ENCODE measurements around the gene SEC14L2.

The SEC14L2 gene

DNA sequence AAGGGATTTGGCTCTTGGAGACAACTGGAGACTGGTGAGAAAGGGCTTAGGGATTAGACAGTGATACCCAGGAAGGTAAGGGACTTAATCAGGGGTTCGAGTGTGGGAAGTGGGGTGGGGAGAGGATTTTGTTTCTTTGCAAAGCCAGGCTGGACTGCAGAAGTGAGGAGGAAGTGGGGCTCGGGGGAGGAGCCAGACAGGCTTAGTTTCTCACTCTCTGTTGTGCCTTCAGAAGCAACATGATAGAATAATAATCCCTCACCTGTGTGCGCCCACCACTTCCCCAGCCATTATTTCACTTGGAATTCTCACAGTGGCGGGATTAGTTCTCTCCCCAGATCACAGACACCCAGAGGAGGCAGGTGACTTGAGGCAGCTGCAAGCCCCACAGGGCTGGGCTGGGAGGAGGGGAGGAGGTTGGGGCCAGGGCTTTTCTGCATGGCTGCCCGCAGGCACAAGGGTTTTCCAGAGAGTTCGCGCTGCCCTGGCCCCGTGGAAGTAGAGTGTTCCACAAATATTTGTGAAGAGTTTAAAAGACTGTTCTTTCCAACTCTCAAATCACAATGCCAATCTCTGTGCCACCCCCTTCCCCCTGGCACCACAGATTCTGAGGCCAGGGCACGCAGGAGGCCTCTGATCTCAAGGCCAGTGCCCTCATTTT lies 4.0 kb upstream of the SEC14L2 start:
- peak overlapping the region; percentile 88 for H2AK5ac ChIP-seq (ENCODE audit: low read depth, low read length)
- H2BK15ac ChIP-seq (ENCODE audit: low read length): peak overlapping the region; percentile 63
- DNase-seq (ENCODE audit: low spot score): no peak
- no peak overlapping the region for H3K4me3 ChIP-seq (ENCODE audit: low read length in 2 of 2)
- no peak overlapping the region for H3K14ac ChIP-seq (ENCODE audit: low read length)
- H3K18ac ChIP-seq (ENCODE audit: low read length): peak overlapping the region; percentile 3
- H3K4ac ChIP-seq (ENCODE audit: low read length): no peak overlapping the region
- H3K4me1 ChIP-seq (ENCODE audit: control insufficient read depth in 2 of 2, insufficient read depth in 1 of 2, low read depth in 1 of 2, low read length in 2 of 2): peaks cover 22 to 24% of the 10 kb centered on the region in 2 donors
- H4K8ac ChIP-seq (ENCODE audit: low read depth, low read length): no peak overlapping the region
- peak overlapping the region; percentile 40 for H4K91ac ChIP-seq (ENCODE audit: low read depth, low read length, poor library complexity)
- no peaks in the 10 kb centered on the region for H3K36me3 ChIP-seq (replicated peaks in 1 of 2; ENCODE audit: control insufficient read depth in 2 of 2, insufficient read depth in 2 of 2, low read length in 2 of 2)
- H3K23ac ChIP-seq (ENCODE audit: low read depth, low read length, poor library complexity): no peak overlapping the region
- WGBS, 2 donors (ENCODE audit: extremely low coverage in 2 of 2, insufficient read length in 2 of 2, insufficient replicate concordance in 1 of 2): no CpG with 5 or more reads among the region's 9 CpGs
- peak overlapping the region; percentile 56 for H2BK5ac ChIP-seq (ENCODE audit: low read length)
- H2AFZ ChIP-seq (ENCODE audit: low read length): peak overlapping the region; percentile 86
- peak overlapping the region; percentile 4 for H2BK12ac ChIP-seq (ENCODE audit: low read length)
- peak overlapping the region; percentile 81 for H3K27ac ChIP-seq (replicated peaks; ENCODE audit: low read length)
- H3K27me3 ChIP-seq (ENCODE audit: control insufficient read depth in 3 of 3, insufficient read depth in 3 of 3, low read depth in 1 of 3, low read length in 3 of 3): peaks cover 0 to 15% (median 10%) of the 10 kb centered on the region in 3 experiments
- H3K9ac ChIP-seq (ENCODE audit: low read depth, low read length, poor library complexity): no peak overlapping the region
- H3K79me1 ChIP-seq (ENCODE audit: low read depth, low read length): no peaks in the 10 kb centered on the region
- peaks cover 5% of the 10 kb centered on the region in 2 donors for H3K9me3 ChIP-seq (replicated peaks in 1 of 2; ENCODE audit: control insufficient read depth in 2 of 2, insufficient read depth in 1 of 2, low read depth in 1 of 2, low read length in 2 of 2)
- no peak overlapping the region for H2BK120ac ChIP-seq (ENCODE audit: low read depth, low read length)
- H3K4me2 ChIP-seq (ENCODE audit: insufficient read depth, low read length, poor library complexity, severe bottlenecking): peak overlapping the region; percentile 41

DNA sequence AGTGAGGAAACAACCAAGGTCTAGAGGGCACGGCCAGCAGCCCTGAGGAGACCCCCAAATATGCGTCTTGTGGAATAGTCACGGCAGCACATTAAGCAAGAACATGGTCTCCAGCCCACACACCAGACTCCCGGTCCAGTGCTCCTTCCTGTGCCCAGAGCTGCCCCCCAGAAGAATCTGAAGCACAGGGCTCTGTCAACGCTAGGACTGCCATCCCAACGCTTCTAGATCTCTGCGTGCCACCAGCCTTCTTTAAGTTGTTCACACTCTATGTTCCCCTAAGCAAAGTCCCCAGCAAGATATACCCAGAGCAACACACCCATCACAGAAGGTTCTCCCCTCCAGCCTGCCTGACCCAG lies 3.5 kb upstream of the SEC14L2 start:
- Histone ChIP-seq H3K23ac (ENCODE audit: low read depth, low read length, poor library complexity) (no peak overlapping the region), H3K4ac (ENCODE audit: low read length) (peak overlapping the region; percentile 37), H2BK120ac (ENCODE audit: low read depth, low read length) (no peak overlapping the region), H2AK5ac (ENCODE audit: low read depth, low read length) (peak overlapping the region; percentile 88), H3K36me3 (replicated peaks in 1 of 2; ENCODE audit: control insufficient read depth in 2 of 2, insufficient read depth in 2 of 2, low read length in 2 of 2) (no peaks in the 10 kb centered on the region), H3K27ac (replicated peaks; ENCODE audit: low read length) (peak overlapping the region; percentile 81), H3K4me1 (ENCODE audit: control insufficient read depth in 2 of 2, insufficient read depth in 1 of 2, low read depth in 1 of 2, low read length in 2 of 2) (peaks cover 22 to 28% of the 10 kb centered on the region in 2 donors), H3K9ac (ENCODE audit: low read depth, low read length, poor library complexity) (no peak overlapping the region), H3K18ac (ENCODE audit: low read length) (peak overlapping the region; percentile 3), H2BK15ac (ENCODE audit: low read length) (peak overlapping the region; percentile 63), H4K91ac (ENCODE audit: low read depth, low read length, poor library complexity) (peak overlapping the region; percentile 40), H3K9me3 (replicated peaks in 1 of 2; ENCODE audit: control insufficient read depth in 2 of 2, insufficient read depth in 1 of 2, low read depth in 1 of 2, low read length in 2 of 2) (peaks cover 5% of the 10 kb centered on the region in 2 donors), H3K79me1 (ENCODE audit: low read depth, low read length) (no peaks in the 10 kb centered on the region), H2AFZ (ENCODE audit: low read length) (peak overlapping the region; percentile 86), H3K27me3 (ENCODE audit: control insufficient read depth in 3 of 3, insufficient read depth in 3 of 3, low read depth in 1 of 3, low read length in 3 of 3) (peaks cover 0 to 20% (median 10%) of the 10 kb centered on the region in 3 experiments), H3K14ac (ENCODE audit: low read length) (no peak overlapping the region), H2BK5ac (ENCODE audit: low read length) (peak overlapping the region; percentile 56), H3K4me3 (ENCODE audit: low read length in 2 of 2) (no peak overlapping the region), H2BK12ac (ENCODE audit: low read length) (peak overlapping the region; percentile 4), H3K4me2 (ENCODE audit: insufficient read depth, low read length, poor library complexity, severe bottlenecking) (peak overlapping the region; percentile 41), H4K8ac (ENCODE audit: low read depth, low read length) (no peak overlapping the region)
- no peak for DNase-seq (ENCODE audit: low spot score)
- no CpG with 5 or more reads among the region's 7 CpGs for WGBS, 2 donors (ENCODE audit: extremely low coverage in 2 of 2, insufficient read length in 2 of 2, insufficient replicate concordance in 1 of 2)

GRCh38 chr22:30393885-30394284 lies 2.9 kb upstream of the SEC14L2 start:
- no peak for DNase-seq (ENCODE audit: low spot score)
- H3K9me3 ChIP-seq (replicated peaks in 1 of 2; ENCODE audit: control insufficient read depth in 2 of 2, insufficient read depth in 1 of 2, low read depth in 1 of 2, low read length in 2 of 2): peaks cover 5% of the 10 kb centered on the region in 2 donors
- no peak overlapping the region for H3K23ac ChIP-seq (ENCODE audit: low read depth, low read length, poor library complexity)
- H3K79me1 ChIP-seq (ENCODE audit: low read depth, low read length): no peaks in the 10 kb centered on the region
- H3K18ac ChIP-seq (ENCODE audit: low read length): peak overlapping the region; percentile 3
- no peak overlapping the region for H2BK120ac ChIP-seq (ENCODE audit: low read depth, low read length)
- peak overlapping the region; percentile 85 for H4K91ac ChIP-seq (ENCODE audit: low read depth, low read length, poor library complexity)
- no peak overlapping the region for H3K4ac ChIP-seq (ENCODE audit: low read length)
- H2AK5ac ChIP-seq (ENCODE audit: low read depth, low read length): peak overlapping the region; percentile 88
- peaks cover 0 to 22% (median 10%) of the 10 kb centered on the region in 3 experiments for H3K27me3 ChIP-seq (ENCODE audit: control insufficient read depth in 3 of 3, insufficient read depth in 3 of 3, low read depth in 1 of 3, low read length in 3 of 3)
- H2BK12ac ChIP-seq (ENCODE audit: low read length): no peak overlapping the region
- H3K27ac ChIP-seq (replicated peaks; ENCODE audit: low read length): no peak overlapping the region
- WGBS, 2 donors (ENCODE audit: extremely low coverage in 2 of 2, insufficient read length in 2 of 2, insufficient replicate concordance in 1 of 2): no CpG with 5 or more reads among the region's 3 CpGs
- peaks cover 22 to 28% of the 10 kb centered on the region in 2 donors for H3K4me1 ChIP-seq (ENCODE audit: control insufficient read depth in 2 of 2, insufficient read depth in 1 of 2, low read depth in 1 of 2, low read length in 2 of 2)
- no peak overlapping the region for H2BK5ac ChIP-seq (ENCODE audit: low read length)
- H2AFZ ChIP-seq (ENCODE audit: low read length): no peak overlapping the region
- H2BK15ac ChIP-seq (ENCODE audit: low read length): peak overlapping the region; percentile 11
- no peak overlapping the region for H4K8ac ChIP-seq (ENCODE audit: low read depth, low read length)
- no peak overlapping the region for H3K9ac ChIP-seq (ENCODE audit: low read depth, low read length, poor library complexity)
- H3K4me2 ChIP-seq (ENCODE audit: insufficient read depth, low read length, poor library complexity, severe bottlenecking): no peak overlapping the region
- no peak overlapping the region for H3K14ac ChIP-seq (ENCODE audit: low read length)
- no peak overlapping the region for H3K4me3 ChIP-seq (ENCODE audit: low read length in 2 of 2)
- no peaks in the 10 kb centered on the region for H3K36me3 ChIP-seq (replicated peaks in 1 of 2; ENCODE audit: control insufficient read depth in 2 of 2, insufficient read depth in 2 of 2, low read length in 2 of 2)

- no peak overlapping the region for H3K27ac ChIP-seq (replicated peaks; ENCODE audit: low read length)
- H2AFZ ChIP-seq (ENCODE audit: low read length): peak overlapping the region; percentile 98
- DNase-seq (ENCODE audit: low spot score): no peak
- no peak overlapping the region for H3K23ac ChIP-seq (ENCODE audit: low read depth, low read length, poor library complexity)
- H3K9ac ChIP-seq (ENCODE audit: low read depth, low read length, poor library complexity): no peak overlapping the region
- H2BK5ac ChIP-seq (ENCODE audit: low read length): no peak overlapping the region
- no peaks in the 10 kb centered on the region for H3K79me1 ChIP-seq (ENCODE audit: low read depth, low read length)
- no peak overlapping the region for H4K91ac ChIP-seq (ENCODE audit: low read depth, low read length, poor library complexity)
- H3K4me3 ChIP-seq (ENCODE audit: low read length in 2 of 2): peak overlapping the region; percentile 64 to 84
- no peak overlapping the region for H3K4ac ChIP-seq (ENCODE audit: low read length)
- H2BK120ac ChIP-seq (ENCODE audit: low read depth, low read length): no peak overlapping the region
- H3K27me3 ChIP-seq (ENCODE audit: control insufficient read depth in 3 of 3, insufficient read depth in 3 of 3, low read depth in 1 of 3, low read length in 3 of 3): peaks cover 0 to 22% (median 10%) of the 10 kb centered on the region in 3 experiments
- peak overlapping the region; percentile 87 for H3K4me2 ChIP-seq (ENCODE audit: insufficient read depth, low read length, poor library complexity, severe bottlenecking)
- H4K8ac ChIP-seq (ENCODE audit: low read depth, low read length): no peak overlapping the region
- H3K4me1 ChIP-seq (ENCODE audit: control insufficient read depth in 2 of 2, insufficient read depth in 1 of 2, low read depth in 1 of 2, low read length in 2 of 2): peaks cover 19 to 25% of the 10 kb centered on the region in 2 donors
- no peak overlapping the region for H3K14ac ChIP-seq (ENCODE audit: low read length)
- H2BK12ac ChIP-seq (ENCODE audit: low read length): no peak overlapping the region
- no peak overlapping the region for H2BK15ac ChIP-seq (ENCODE audit: low read length)
- H2AK5ac ChIP-seq (ENCODE audit: low read depth, low read length): peak overlapping the region; percentile 56
- WGBS, 2 donors (ENCODE audit: extremely low coverage in 2 of 2, insufficient read length in 2 of 2, insufficient replicate concordance in 1 of 2): no CpG with 5 or more reads among the region's 11 CpGs
- H3K36me3 ChIP-seq (replicated peaks in 1 of 2; ENCODE audit: control insufficient read depth in 2 of 2, insufficient read depth in 2 of 2, low read length in 2 of 2): no peaks in the 10 kb centered on the region
- no peaks in the 10 kb centered on the region for H3K9me3 ChIP-seq (replicated peaks in 1 of 2; ENCODE audit: control insufficient read depth in 2 of 2, insufficient read depth in 1 of 2, low read depth in 1 of 2, low read length in 2 of 2)
- H3K18ac ChIP-seq (ENCODE audit: low read length): peak overlapping the region; percentile 67
Measured at GRCh38 chr22:30397656-30398635, 1.1 kb downstream of the SEC14L2 start.
